UCSD-AML1 (cell line): ENCODE data around the gene TP53AIP1.

Experiments
- DNase-seq: peaks from one replicate; lab custom pipeline; 2025; ENCODE audit not compliant: unreplicated experiment; lab: John Stamatoyannopoulos, UW

TP53AIP1 gene, protein sequence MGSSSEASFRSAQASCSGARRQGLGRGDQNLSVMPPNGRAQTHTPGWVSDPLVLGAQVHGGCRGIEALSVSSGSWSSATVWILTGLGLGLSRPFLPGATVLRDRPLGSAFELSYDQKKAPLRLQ

DNA sequence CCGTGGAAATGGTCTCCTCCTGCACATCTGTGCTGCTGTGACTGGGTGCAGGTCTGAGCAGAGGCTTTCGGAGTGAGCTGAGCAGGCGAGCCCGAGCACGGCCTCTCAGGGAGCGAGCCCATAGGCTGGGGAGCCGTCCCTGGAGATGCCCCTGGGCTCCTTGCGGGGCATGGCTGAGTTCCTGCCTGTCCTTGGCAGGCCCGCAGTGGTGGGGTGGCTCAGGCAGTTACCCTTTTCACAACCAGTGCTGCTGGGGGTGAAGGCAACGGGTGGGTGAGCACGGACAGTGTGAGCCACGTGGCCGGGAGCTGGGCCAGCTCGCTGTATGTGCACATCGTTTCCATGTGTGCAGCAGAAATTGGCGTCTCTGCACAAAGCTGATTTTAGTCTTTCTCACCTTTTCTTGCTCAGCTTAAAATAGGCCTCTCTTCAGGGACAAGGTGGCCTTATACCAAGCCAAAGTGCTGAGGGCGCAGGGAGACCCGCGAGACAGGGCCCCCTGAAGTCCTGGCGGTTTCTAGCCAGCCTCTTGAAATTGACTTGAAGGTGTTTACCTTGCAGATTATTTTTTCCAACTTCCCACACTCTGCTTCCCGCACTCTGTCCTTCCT, at the start of gene TP53AIP1:
Gene TP53AIP1, minus strand, starts transcription at position 55 of the 611 bp plus-strand sequence. CDS start 5,053 bp downstream, outside the sequence.
- DNase-seq = no peak

DNA sequence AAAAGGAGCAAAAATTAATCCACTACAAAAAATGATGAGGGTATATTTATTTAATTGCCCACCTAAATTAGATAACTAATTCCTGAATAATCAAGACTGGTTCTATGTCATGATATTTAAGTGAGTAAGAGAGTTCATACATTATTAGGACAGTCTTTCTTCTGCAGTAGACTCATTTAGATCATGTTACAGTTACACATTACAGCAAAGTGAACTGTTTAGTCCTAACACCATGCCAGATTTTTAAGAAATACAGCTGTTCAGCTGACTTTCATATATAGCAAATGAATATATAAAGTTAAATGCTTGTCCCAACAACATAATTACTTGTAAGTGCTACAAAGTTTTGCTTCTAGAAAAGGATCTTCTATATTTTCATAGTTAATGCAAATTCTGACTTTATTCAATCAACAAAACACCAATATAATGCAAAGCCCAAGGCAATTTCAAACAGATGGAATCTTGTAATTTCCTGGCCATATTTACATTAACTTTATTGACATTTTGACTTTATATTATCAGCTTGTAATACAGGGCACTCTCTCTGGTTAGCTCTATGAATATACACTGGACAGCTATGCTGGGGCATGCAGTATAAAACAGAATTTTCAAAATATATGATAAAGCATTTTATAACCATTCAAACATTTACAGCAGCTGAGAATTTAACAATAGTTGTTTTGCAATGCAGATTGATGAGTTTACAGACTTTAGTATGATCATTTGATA, 45.7 kb upstream of the TP53AIP1 start:
- DNase-seq = no peak

DNA sequence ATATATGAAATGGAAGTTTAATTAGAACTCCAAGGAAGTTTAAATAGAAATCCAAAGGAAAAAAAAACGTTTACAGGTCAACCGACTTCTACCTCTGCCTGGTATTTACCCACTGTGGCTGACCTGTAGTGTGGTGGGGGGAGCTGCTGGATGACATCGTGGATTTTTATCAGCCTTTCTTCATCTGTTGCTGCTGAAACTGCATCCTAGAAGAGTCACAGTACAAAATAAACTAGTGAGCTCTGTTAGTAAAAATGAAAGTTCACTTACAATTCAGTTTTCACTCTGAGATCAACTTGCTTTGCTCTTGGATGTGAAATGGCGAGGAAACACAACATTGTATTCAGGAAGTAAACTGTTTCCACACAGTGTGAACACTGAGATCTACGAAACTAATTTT, 43.2 kb upstream of the TP53AIP1 start:
- DNase-seq = no peak

DNA sequence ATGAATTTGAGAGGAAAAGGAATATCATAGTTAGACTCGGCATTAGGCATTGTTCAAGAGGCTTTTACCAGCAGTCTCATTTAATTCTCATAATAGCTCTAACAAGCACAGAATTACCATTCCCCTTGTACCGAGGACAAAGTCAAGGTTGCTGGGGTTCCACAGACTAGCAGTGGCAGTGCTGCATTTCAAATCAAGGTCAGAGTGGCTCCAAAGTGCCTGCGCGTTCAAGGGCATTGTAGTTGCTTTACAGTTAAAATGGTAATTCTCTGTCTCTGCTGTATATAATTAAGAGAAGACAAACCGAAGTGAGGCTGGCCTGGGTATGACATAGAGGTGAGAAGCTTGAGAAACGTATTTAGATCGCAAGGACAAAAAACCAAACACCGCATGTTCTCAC, 40.4 kb upstream of the TP53AIP1 start:
- DNase-seq = no peak

DNA sequence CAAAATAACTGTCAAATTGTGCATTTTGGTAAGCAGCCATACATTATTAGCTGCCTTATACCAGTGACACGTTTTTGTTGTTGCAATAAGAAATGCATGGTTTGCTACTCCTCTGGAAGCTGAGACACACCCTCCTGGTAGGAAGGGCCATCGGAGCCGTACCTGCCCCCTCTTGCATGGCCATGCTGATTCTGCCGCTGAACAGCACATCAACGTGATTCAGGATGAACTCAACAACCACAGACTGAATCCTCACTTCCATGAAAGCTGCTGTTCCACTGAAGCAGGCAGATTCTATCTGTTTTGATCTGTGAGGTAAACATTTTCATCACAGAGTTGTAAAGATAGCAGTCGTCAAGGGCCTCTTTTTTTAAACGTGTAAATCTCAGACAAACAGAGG, 38.6 kb upstream of the TP53AIP1 start:
- no peak for DNase-seq

DNA sequence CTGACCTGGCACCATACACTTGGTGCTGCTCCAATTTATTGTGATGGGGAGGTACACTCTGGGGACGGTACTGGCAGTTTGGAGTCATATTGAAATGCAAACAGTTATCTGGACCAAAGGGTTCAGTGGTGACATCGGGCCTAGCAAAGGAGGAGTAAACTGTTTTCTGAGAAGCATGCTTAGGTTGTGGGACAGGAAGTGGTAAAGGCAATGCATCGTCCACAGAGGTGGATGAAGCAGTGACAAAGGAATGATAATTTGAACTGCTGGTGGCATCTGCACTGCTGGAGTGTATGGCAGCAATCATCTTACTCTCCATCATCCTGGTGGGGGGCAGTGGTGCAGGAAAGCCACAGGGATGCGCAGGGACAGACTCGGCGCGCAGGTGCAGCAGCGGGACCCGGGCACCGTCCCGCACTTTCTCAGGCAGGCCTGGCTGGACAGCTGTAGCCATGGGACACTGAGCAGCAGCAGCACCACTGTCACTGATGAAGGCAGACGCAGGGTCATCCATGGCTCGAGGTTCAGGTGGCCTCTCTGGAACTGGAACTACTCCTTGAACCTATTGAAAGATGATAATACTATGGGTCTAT, 28.0 kb upstream of the TP53AIP1 start:
- no peak for DNase-seq

DNA sequence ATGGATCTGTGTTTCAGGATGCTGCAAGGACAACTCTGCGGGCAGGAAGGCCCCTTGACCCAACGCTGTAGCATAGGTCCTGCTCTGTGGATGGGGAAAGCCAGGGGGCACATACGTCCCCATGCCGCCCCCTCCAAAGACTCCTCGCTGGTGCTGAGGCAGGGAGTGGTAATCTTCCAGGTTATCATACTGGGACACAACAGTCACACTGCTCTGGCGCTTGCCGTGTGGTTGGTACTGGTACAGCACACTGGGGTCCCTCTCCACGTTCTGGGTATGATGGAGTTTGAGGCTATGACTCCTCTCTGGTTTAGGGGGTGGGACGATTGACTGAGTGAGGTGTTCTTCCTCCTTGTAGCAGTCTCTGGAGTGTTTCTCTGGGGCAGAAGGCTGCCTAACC, 26.2 kb upstream of the TP53AIP1 start:
- no peak for DNase-seq

DNA sequence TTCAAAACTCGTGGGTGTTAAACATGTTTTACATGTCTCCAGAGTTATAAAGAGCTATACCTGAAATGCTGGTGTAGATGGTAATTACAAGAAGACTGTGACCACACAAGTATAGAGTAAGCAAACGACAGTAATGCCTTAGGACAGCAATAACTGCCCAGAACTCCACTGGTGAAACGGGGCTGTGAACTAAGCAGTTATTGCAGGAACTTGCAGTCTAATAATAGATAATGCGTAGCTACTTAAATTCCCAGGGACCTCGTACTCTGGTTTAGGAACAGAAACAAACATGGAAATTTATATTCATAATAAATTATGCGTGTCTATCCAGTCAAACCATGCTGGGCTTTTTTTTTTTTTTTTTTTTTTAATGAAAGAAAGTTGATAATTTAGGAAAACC, 24.9 kb upstream of the TP53AIP1 start:
- no peak for DNase-seq

DNA sequence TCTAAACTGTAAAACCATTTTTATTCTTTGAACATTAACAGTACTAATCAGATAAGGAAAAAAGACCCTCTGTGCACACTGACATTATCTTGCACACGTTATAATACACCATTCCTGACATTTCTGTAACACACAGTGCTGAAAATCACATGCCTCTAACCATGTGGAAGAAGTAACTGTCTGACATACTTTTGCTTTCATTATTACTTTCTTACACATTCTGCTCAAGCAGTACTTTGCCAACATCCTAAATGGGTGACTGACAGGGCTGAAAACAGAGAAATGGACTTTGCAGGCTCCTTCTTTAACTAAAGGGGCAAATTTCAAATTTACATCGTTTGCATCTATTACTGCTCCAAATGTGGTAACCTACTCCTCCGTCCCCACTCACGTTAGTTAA, 22.8 kb upstream of the TP53AIP1 start:
- no peak for DNase-seq

DNA sequence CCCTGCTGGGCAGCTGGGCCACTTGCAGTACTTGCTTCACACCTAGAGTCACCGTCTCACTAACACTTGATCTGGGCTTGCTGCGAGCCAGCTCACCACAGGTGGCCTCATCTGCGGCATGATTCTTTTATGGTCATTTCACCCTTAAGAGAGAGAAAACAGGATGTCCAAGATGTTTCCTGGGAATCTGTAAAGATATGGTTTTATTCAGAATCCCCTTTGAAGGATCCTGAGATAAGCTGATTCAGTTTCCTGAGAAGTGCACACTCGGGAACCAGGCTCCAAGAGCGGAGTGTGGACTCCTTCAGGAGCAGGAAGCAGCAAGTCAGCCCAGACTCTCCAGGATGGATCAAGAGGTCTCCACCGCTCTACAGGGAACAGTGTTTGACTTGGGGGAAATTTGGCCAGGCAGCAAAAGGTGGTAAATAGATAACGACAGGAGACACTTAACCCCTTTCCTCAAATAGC, 21.8 kb upstream of the TP53AIP1 start:
- DNase-seq = no peak

DNA sequence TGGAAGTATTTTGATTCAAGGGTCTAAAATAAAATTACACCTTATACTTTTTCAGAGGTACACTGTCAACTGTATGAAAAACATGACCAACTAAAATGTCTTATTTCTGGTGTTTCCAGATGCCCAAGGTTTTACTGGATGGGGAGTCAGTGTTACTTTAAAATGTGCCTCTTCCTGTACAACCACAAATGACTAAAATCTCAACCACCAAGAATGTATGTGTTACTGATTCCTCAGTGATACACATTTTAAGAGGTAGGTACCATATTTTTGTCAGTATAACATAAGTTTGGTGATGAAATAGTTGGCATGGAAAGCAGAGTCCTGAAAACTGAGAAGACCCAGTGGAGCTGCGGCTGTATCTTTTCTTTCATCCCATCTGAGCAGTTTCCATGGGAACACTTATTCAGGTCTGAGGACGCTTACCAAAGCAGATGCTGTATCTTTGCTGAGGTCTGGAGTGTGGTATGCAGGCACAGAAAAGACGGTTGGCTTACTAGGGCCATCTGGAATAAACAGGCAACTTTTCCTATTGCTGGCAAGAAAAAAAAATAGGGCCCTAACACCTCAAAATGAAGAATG, 21.2 kb upstream of the TP53AIP1 start:
- DNase-seq = no peak

DNA sequence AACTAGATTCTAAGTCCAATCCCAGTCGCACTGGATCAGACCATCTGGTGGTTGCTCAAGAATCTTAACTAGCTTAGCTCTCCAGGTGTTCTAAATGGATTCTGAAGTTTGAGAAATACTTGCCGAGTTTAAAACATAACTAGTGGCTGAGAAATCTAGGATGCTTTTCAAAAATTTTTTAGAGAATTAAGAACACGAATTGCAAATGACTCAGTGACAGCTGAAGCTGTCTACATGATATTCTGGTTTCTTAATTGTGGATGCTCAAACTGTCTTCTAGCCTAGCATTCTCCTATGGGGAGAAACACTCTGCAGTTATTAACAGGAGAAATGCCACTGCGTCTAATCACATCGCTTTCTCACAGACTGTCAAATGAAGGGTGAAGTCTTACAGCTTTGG, 20.2 kb upstream of the TP53AIP1 start:
- no peak for DNase-seq

DNA sequence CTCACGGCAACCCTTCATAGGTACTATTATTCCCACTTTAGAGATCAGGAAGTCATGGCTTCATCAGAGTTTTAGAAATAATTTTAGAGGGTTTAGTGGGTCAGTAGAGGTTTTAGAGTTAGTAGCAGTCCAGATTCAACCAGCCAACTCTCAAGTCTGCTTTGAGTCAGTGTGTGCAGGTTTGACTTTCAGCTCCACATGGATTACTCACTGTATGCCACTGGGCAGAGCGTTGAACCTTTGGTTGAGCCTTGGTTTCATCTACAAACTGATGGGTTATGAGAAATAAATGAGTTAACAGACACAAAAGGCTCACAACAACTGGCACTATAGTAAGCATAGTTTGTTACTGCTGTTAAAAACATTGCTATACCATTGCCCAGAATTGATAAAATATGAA, 19.0 kb upstream of the TP53AIP1 start:
- no peak for DNase-seq

DNA sequence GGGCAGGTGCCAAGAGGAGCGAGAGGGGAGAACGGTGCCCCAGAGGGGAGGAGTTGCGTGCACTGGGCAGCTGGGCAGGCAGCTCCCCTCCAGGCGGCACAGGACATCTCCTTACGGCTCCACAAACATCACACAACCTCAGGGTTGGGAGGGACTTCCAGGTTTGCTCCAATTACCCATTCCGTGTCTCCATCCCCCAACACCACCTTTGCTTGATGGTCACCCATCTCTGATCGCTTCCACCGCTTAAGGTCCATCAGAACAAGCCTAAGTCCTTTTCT, 14.5 kb upstream of the TP53AIP1 start:
- no peak for DNase-seq

DNA sequence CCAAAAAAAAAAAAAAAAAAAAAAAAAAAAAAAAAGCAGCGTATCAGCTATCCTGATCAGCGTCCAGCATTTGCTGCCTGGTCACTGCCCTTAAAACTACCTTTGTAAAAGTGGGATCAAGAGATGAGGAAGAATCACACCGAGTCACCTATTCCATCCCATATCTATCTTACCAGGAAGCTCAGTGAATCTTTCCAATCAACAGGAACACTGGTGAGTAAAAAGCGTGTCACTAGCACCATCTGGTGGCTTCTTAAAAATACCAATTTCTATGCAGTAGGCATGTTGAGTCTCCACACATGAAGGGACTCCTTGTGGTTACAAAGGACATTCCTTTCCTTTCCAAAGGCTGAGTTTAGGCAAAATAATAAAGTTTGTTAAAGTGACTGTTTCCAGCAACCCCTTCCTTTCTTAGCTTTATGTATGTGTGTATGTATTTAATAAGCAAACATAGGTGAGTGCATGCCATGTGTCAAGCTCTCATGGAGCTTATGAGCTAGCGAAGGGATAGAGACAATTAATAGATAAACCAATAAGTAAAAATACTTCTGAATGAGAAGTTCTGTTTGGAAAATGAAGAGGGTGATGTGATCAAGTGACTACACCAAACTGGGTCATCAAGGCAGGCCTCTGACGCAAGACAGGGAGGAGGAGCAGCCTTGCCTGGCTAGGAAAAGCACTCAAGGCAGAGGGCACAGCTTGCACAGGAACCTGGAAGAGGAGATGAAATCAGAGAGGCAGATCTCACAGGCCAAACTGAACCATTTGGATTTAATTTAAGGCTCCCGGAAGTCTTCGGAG, 13.9 kb upstream of the TP53AIP1 start:
- DNase-seq = no peak

DNA sequence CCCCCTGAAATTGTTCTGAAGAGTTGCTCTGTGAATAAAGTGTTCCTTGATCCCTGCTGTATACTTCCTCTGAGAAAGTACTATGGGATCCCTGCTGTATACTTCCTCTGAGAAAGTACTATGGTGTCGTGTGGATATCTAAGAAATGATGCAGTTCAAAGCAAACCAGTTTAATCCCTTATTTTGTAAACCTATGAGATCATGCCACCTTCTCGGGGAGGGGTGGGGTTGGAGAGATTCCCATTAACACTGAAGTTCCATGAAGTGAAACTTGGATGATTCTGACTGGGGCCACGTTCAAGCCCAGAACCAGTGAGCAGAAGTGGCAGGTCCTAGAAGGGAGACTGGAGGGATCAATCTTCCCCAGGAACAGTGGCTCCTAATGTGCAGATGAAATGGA, 13.0 kb upstream of the TP53AIP1 start:
- no peak for DNase-seq

DNA sequence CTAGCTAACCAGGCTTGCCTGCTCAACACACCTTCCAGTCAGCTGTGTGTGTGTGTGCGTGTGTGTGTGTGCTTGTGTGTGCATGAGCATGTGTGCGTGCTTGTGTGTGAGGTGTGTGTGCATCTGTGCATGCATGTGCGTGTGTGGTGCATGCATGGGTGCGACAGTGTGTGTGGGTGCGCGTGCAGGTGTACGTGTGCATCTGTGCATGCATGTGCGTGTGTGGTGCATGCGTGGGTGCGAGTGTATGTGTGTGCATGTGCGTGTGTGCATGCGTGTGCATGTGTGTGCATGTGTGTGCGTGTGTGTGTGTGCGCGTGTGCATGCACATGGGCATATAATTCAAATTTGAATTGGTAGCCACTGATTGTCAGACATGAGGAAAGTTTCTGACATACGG, 10.5 kb upstream of the TP53AIP1 start:
- DNase-seq = no peak

DNA sequence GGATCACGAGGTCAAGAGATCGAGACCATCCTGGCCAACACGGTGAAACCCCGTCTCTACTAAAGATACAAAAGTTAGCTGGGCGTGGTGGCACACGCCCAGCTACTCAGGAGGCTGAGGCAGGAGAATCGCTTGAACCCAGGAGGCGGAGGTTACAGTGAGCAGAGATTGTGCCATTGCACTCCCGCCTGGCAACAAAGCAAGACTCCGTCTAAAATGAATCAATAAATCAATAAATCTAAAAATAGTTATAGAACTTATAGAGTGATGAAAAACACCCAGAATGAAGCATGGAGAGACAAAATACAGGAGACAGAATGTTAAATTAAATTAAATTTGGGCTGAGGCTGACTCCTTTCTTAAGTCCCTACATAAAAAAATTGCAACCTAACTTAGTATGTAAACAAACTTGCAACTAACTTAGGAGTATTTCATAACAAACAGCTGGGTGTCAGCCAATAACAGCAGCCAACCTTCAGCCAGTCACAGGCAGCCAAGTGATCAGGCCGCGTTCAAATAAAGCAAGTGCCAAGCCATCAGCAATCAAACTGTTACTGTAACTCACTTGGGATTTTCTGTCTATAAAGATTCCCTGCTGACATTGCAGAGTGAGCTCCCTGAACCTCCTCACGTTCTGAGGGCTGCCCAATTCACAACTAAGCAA, 7.3 kb upstream of the TP53AIP1 start:
- DNase-seq = no peak

DNA sequence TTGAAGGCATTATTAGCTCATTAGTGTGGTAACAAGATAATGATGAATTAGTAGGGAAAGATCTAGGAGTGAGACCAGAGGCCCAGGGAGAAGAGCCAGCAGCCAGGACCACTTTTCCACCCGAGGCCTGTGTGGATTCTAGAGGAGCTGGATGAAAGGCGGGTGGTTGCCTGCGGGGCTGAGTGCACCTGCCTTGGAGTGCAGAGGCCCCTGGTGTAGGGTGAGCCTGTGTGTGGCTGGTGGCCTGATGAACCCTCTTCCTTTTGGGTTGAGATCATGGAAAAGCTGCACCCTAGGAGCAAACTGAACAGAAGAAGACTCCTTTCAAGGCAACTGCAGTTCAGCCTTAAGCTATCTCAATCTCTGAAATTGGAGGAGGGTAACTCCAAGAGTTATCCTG, 5.9 kb upstream of the TP53AIP1 start:
- peak; percentile 47 for DNase-seq

DNA sequence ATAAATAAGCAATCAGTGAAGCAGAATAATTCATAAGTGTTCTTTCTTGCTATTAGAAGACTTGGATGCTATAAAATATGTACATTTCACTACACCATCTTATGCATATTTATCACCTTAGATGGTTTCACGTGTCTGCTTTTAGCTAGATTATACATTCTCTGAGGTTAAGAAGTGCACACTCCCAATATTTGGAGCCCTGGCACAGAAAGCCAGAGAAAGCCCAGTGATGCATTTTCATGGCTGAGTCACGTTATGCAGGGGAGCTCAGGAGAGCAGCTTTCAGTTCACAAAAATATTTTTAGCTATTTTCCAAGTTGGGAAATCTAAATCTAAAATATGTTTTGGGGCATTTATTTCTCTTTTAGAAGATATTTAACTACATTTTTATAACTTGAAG, 5.1 kb upstream of the TP53AIP1 start:
- no peak for DNase-seq

DNA sequence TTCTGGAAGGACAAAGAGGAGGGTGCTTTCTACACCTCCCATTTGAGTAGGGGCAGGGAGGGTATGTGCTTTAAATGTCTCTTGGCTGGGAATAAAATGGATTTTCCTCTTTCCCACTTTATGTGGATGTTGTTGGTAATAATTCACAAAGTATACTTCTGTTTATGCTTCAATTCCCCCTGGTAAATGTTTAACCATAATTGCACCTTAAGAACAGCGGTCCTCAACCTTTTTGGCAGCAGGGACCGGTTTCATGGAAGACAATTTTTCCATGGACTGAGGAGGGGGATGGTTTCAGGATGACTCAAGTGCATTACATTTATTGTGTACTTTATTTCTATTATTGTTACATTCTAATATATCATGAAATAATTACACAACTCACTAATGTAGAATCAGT, 4.0 kb upstream of the TP53AIP1 start:
- DNase-seq = no peak
